K562 (cell line): ENCODE measurements around the gene POLR3A. TPM values are rescaled to one million over a fixed set of nuclear protein-coding genes. Genes with fewer than 3 reads are reported as not detected.
A peak's percentile ranks its signal among the peaks of the same experiment; 100 is the strongest.

Experiments used
- ATF4 ChIP-seq: fragments of 450-650 bp; formaldehyde crosslinking; IDR thresholded peaks from 2 replicates; pipeline ENCODE4 v1.4.0; 2022; ENCODE audit warnings: mild to moderate bottlenecking, moderate library complexity
- CBX5 ChIP-seq: IDR thresholded peaks from 2 replicates; pipeline ENCODE4 v1.6.1; 2014; ENCODE audit warnings: low read depth, borderline replicate concordance
- CTCF ChIP-seq, 3 experiments: IDR thresholded peaks in 2 of 3; conservative IDR thresholded peaks in 1 of 3; 2 replicates each; pipeline ENCODE4 v1.5.1; 2011 to 2012; ENCODE audit warnings: low read length in 3 of 3, mild to moderate bottlenecking in 3 of 3, control low read depth in 2 of 3, improper control_type of control experiment in 1 of 3, inconsistent platforms in 1 of 3, low read depth in 1 of 3, mixed read lengths in 1 of 3, moderate library complexity in 1 of 3; ENCODE audit not compliant: insufficient read depth in 2 of 3
- ETV1 ChIP-seq: fragments of 450-650 bp; conservative IDR thresholded peaks from 2 replicates; pipeline ENCODE4 v1.6.1; 2016; ENCODE audit warnings: missing genetic modification characterization, control low read depth, low read depth, missing compliant biosample characterization
- EWSR1 ChIP-seq: fragments of 450-650 bp; IDR thresholded peaks from 2 replicates; pipeline ENCODE4 v1.6.1; 2018; ENCODE audit warnings: borderline replicate concordance, mild to moderate bottlenecking, low read depth, moderate library complexity; ENCODE audit not compliant: partially characterized antibody
- FUS ChIP-seq: fragments of 200-400 bp; formaldehyde crosslinking; optimal IDR thresholded peaks from 2 replicates; pipeline ENCODE3; 2017; ENCODE audit warnings: low read depth, low read length
- KLF6 ChIP-seq: fragments of 250-450 bp; sonication (Bioruptor Pico); IDR thresholded peaks from 2 replicates; pipeline ENCODE4 v1.4.0; 2020; ENCODE audit warnings: mild to moderate bottlenecking, moderate library complexity, borderline replicate concordance
- NR3C1 ChIP-seq: sonication (generic); formaldehyde crosslinking; IDR thresholded peaks from 2 replicates; pipeline ENCODE4 v1.8.1; 2022; ENCODE audit warnings: missing genetic modification reagents
- RFX5 ChIP-seq: IDR thresholded peaks from 2 replicates; pipeline ENCODE4 v1.6.1; 2011; ENCODE audit warnings: low read depth, mild to moderate bottlenecking, improper control_type of control experiment, low read length
- RNF2 ChIP-seq: sonication (generic); IDR thresholded peaks from 2 replicates; pipeline ENCODE4 v1.6.1; 2016
- SMAD1 ChIP-seq: fragments of 150-350 bp; IDR thresholded peaks from 2 replicates; pipeline ENCODE4 v1.6.1; 2014; ENCODE audit warnings: low read length, low read depth; ENCODE audit not compliant: partially characterized antibody
- SMAD4 ChIP-seq: fragments of 250-450 bp; sonication (Bioruptor Pico); conservative IDR thresholded peaks from 2 replicates; pipeline ENCODE4 v1.8.0; 2021; ENCODE audit warnings: inconsistent platforms, mild to moderate bottlenecking, moderate library complexity
- TEAD4 ChIP-seq, 2 experiments: sonication (generic) in 1 of 2; formaldehyde crosslinking in 1 of 2; IDR thresholded peaks; 2 replicates each; pipeline versions ENCODE4 v1.6.1 to v1.8.0; 2012 to 2022; ENCODE audit warnings: borderline replicate concordance in 1 of 2, inconsistent platforms in 1 of 2, low read length in 1 of 2, mild to moderate bottlenecking in 1 of 2, missing genetic modification reagents in 1 of 2
- U2AF1 ChIP-seq: fragments of 200-400 bp; formaldehyde crosslinking; optimal IDR thresholded peaks from 2 replicates; pipeline ENCODE3; 2017; ENCODE audit warnings: mild to moderate bottlenecking, low read depth, low read length, moderate library complexity
- U2AF2 ChIP-seq: fragments of 200-400 bp; formaldehyde crosslinking; optimal IDR thresholded peaks from 2 replicates; pipeline ENCODE3; 2017; ENCODE audit warnings: low read depth, mild to moderate bottlenecking, low read length
- ZKSCAN1 ChIP-seq: fragments of 150-350 bp; IDR thresholded peaks from 2 replicates; pipeline ENCODE4 v1.6.1; 2016; ENCODE audit warnings: low read depth, low read length
- ZNF282 ChIP-seq: sonication (generic); formaldehyde crosslinking; IDR thresholded peaks from 2 replicates; pipeline ENCODE4 v1.8.1; 2023; ENCODE audit warnings: missing genetic modification reagents
- ZNF583 ChIP-seq: fragments of 250-450 bp; sonication (Bioruptor Pico); IDR thresholded peaks from 2 replicates; pipeline ENCODE4 v1.4.0; 2020
- polyA plus RNA-seq, 8 experiments: library from polyadenylated mRNA; depleted of rRNA in 4 of 8; stranded (reverse) in 5 of 8; unstranded in 3 of 8; fragments of >200 nt; fragmentation: Nextera tagmentation in 2 of 8; fragmentation: Illumina TruSeq in 1 of 8; extraction: Ambion mirVana in 2 of 8; extraction: Trizol in 1 of 8; gene quantifications; 2 replicates each; pipeline versions ENCODE4 v1.2.1 to v1.2.3, GENCODE V29; 2011 to 2014; ENCODE audit warnings: inconsistent platforms in 1 of 8, missing spikeins in 1 of 8
- total RNA-seq, 7 experiments: library from RNA; depleted of rRNA in 6 of 7; stranded (reverse); fragments of >200 nt in 6 of 7; fragmentation: Illumina TruSeq in 2 of 7; extraction: Trizol in 2 of 7; gene quantifications; 2 replicates each; pipeline versions ENCODE4 v1.2.1 to v1.2.3, GENCODE V29; 2011 to 2021; ENCODE audit warnings: low replicate concordance in 1 of 7
- TF ChIP-seq, protein P1 (sequence below): sonication (generic); formaldehyde crosslinking; IDR thresholded peaks from 2 replicates; pipeline ENCODE4 v1.8.1; 2023; ENCODE audit warnings: mild to moderate bottlenecking, missing genetic modification reagents
- TF ChIP-seq, protein P2 (sequence below): fragments of 250-450 bp; sonication (Bioruptor Pico); IDR thresholded peaks from 2 replicates; pipeline ENCODE4 v1.4.0; 2020; ENCODE audit warnings: mild to moderate bottlenecking, moderate library complexity

Gene POLR3A
- total and polyA plus RNA-seq, 9 of the 15 experiments (the other 6 are each of a cell fraction or from before 2014, with no cell fraction given): 14.9 to 37.0 (median 26.7) TPM

DNA sequence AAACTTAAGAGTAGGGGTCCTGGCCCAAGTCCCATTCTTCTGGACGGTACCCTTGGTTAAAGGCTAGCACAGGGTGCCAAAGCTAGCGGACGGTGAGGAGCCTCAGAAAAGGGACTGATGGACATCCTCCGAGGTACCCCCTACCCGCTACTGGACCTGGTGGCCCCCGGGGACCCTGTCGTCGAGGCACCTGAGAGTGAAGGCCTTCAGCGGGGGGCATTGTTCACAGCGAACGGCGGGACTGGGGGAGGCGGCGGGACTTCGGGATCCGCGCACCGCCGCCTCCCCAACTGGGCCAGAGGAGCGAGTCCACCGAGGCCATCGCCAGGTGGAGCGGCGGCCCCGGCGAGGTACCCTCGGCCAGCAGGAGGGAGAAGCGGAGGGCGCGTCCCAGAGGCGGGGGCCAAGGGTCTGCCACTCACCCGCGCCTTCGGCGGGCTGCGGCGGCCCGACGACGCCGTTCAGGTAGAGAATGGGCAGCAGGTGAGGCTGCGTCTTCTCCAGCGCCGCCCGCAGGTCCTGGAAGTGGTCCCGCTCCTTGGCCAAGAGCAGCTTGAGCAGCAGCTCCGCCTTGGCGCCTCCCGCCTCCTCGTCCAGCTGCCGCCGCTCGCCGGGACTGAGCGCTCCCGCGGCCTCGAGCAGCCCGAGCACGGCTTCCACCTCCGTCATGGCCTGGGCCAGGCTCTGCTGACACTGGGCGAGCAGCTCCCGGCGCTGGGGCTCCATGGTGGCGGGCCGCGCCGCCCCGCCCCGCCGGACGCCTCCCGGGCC is 103.3 kb downstream of the POLR3A start (continued):
- TF ChIP-seq, protein P1, sequence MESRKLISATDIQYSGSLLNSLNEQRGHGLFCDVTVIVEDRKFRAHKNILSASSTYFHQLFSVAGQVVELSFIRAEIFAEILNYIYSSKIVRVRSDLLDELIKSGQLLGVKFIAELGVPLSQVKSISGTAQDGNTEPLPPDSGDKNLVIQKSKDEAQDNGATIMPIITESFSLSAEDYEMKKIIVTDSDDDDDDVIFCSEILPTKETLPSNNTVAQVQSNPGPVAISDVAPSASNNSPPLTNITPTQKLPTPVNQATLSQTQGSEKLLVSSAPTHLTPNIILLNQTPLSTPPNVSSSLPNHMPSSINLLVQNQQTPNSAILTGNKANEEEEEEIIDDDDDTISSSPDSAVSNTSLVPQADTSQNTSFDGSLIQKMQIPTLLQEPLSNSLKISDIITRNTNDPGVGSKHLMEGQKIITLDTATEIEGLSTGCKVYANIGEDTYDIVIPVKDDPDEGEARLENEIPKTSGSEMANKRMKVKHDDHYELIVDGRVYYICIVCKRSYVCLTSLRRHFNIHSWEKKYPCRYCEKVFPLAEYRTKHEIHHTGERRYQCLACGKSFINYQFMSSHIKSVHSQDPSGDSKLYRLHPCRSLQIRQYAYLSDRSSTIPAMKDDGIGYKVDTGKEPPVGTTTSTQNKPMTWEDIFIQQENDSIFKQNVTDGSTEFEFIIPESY (CRISPR knock-in tag): no peak; the same call in 1 of the 2 replicates
- TF ChIP-seq CTCF (IDR thresholded peaks at IDR 0.05 in 2 of 3, conservative IDR thresholded peaks at IDR 0.05 in 1 of 3; ENCODE audit: insufficient read depth in 2 of 3, low read depth in 1 of 3, low read length in 3 of 3) (peak in 1 of 3 experiments; percentile 32; a peak in 1 of 6 replicates), EWSR1 (no peak), NR3C1 (CRISPR knock-in tag) (no peak), ETV1 (no peak), SMAD1 (no peak), U2AF2 (no peak), ZNF282 (CRISPR knock-in tag) (0 out of 2 replicates have a peak, but pooled peaks have one; percentile 71), FUS (peak; percentile 78), KLF6 (CRISPR knock-in tag) (no peak), ZNF583 (CRISPR knock-in tag) (no peak), ATF4 (CRISPR knock-in tag) (no peak), RNF2 (no peak), SMAD4 (peak; percentile 14), U2AF1 (no peak), TEAD4 (IDR thresholded peaks at IDR 0.05; ENCODE audit: low read length) (no peak), TEAD4 (CRISPR knock-in tag; IDR thresholded peaks at IDR 0.05; ENCODE audit: borderline replicate concordance) (no peak), CBX5 (no peak), ZKSCAN1 (no peak), RFX5 (no peak)
- TF ChIP-seq, protein P2, sequence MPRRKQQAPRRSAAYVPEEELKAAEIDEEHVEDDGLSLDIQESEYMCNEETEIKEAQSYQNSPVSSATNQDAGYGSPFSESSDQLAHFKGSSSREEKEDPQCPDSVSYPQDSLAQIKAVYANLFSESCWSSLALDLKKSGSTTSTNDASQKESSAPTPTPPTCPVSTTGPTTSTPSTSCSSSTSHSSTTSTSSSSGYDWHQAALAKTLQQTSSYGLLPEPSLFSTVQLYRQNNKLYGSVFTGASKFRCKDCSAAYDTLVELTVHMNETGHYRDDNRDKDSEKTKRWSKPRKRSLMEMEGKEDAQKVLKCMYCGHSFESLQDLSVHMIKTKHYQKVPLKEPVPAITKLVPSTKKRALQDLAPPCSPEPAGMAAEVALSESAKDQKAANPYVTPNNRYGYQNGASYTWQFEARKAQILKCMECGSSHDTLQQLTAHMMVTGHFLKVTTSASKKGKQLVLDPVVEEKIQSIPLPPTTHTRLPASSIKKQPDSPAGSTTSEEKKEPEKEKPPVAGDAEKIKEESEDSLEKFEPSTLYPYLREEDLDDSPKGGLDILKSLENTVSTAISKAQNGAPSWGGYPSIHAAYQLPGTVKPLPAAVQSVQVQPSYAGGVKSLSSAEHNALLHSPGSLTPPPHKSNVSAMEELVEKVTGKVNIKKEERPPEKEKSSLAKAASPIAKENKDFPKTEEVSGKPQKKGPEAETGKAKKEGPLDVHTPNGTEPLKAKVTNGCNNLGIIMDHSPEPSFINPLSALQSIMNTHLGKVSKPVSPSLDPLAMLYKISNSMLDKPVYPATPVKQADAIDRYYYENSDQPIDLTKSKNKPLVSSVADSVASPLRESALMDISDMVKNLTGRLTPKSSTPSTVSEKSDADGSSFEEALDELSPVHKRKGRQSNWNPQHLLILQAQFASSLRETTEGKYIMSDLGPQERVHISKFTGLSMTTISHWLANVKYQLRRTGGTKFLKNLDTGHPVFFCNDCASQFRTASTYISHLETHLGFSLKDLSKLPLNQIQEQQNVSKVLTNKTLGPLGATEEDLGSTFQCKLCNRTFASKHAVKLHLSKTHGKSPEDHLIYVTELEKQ (CRISPR knock-in tag): no peak
